Measurements from ENCODE around the gene FAM200C. TPM values are rescaled to one million over a fixed set of nuclear protein-coding genes. Genes with fewer than 3 reads are reported as not detected.

Gene FAM200C
- 3.0 and 4.0 TPM in 2 replicates for total RNA-seq

DNA sequence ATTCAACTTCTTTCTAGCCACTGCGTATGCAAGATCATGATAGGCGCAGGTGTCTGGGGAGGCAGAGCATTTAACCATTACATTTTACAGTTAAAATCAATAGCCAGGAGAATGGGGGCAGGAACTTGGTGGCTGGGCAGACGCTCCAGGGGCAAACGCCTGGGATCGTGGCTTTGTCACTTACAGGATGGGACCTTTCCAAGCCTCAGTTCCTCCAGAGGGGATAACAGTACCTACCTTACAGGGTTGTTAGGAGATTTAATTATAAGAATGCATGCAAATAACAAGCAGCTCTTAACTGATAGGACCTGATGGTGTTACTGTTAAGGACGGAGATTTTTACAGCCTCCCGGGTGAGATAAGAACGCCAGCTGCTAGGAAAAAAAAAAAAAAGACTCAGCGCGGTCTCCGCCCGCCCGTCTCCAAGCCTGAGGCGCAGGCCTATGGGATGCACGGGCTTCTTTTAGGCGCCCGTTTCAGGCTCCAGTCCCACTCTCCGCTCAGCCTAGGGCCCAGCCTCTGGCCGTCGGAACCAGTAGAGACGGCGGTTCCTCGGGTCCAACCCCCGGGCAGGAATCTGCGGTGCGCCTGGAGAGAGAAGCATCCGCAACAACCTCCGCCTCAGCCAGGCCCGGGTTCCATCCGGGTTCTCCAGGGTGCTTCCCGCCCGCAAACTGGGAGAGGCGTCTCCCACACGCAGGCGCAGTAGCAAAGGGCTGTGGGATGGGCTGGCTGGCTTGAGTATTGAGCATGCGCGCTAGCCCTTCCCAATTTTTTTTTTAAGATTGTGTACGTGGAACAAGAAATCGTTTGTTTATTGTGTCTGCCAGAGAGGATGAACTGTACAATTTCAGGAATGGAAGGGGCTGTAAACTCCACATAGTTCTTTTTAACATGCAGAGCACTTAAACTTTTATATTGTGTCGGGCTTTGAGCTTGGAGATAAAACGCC is at the start of gene FAM200C:
Gene FAM200C (minus strand): TSS at position 653 of the 952 bp plus-strand sequence. CDS start 4,564 bp downstream, outside the sequence.

GRCh38 chr5:160421625-160422258 is 21.9 kb upstream of the FAM200C start, which contains the start of gene PTTG1:
Gene PTTG1, plus strand, starts transcription at chr5:160421855. Its CDS starts 458 bp downstream, at chr5:160422313.

DNA sequence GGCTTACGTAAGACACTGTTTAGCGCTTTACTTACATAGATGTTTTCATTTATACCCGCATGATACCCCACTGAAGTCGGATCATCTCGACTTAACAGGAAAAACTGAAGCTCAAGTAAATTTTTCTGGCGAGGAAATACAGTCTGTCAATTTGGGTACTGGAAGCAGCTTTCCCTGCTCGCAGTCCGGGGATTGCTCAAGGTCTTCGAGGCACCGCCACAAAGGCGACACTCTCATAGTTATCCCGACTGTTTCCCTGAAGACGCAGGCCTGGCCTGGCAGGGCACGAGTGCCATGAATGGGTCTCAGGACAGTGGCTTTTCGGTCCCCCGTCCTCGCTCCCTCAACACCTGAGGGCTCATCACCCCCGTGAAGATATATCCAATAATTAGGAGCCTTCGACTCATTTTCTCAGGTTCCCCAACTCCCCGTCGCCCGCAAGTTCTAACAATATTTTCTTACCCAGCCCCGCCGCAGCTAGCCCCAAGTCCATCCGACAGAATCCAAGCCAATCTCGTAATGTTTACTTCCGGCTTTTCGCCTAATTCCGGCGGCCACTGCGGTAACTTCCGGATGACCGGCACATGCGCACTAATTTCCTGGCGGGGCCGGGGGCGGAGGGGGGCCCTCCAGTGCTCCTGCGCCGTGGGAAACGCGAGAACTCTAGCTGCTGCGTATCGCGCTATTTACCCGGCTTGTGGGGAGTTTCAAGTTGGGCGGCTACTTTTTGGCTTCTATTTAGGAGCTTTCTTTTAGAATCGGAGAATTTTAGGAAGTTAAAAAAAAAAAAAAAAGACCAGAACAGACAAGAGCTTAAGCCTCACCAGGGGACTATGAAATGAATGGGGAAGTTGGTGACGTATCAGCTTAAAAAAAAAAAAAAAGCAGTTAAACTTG is 19.0 kb upstream of the FAM200C start, which contains the start of gene SLU7:
Gene SLU7 (minus strand): TSS at position 521 of the 897 bp plus-strand sequence. CDS start 3,787 bp downstream, outside the sequence.

DNA sequence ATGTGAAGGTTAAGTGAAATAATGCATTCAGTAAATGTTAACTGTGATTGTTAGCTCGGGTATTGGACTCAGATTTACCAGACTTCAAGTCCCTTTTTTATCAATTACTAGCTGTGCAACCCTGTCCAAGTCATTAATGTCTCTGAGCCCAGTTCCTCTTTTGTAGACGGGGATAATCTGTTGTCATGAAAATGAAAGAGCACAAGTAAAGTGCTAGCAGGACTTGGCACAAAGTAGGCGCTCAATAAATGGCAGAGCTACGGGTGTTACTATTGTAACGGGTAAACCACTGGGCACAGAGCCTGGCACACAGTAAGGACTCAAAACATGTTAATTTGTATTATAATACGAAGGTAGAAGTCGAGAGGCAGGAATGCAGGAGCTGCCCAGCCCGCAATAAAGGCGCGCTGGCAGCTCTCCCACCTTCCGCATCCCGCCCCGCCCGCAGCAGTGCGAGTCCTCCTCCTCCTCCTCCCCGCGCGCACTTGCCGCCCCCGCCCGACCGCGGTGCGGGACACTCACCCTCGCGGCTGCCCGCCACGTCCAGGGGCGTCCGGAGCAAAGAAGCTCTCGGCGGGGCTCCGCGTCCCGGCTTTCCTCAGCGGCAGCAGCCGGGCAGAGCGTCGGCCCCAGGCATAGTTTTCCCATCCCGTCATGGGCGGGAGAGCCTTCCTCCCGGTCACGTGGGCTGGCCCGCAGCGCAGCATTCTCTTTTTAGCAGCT is 29.7 kb downstream of the FAM200C start, which contains the start of gene C1QTNF2:
Gene C1QTNF2 (minus strand): TSS at position 637 of the 723 bp plus-strand sequence. CDS start 15,615 bp downstream, outside the sequence.

Other genes starting within 250 kb of the FAM200C start
- gene FABP6, start 170.5 kb downstream of the FAM200C start, total RNA-seq = not detected in 2 replicates
- 0.23 and 2.0 TPM in 2 replicates for gene CCNJL, start 87.5 kb downstream of the FAM200C start, total RNA-seq
- gene C1QTNF2, start 29.4 kb downstream of the FAM200C start, total RNA-seq = 0.47 and 1.9 TPM in 2 replicates
- 42.0 and 42.2 TPM in 2 replicates for gene SLU7, start 19.0 kb upstream of the FAM200C start, total RNA-seq
- gene PTTG1, start 21.8 kb upstream of the FAM200C start, total RNA-seq = 9.2 and 13.9 TPM in 2 replicates